Loucy (cell line): ENCODE data around the gene ALG6.

Experiments
- H2AFZ ChIP-seq: fragments of 200-600 bp; sonication (generic); 2 replicates; pipeline ENCODE4 v1.6.0; 2016; ENCODE audit warnings: antibody characterized with exemption, mild to moderate bottlenecking, low read length, moderate library complexity
- H3F3A ChIP-seq: fragments of 200-600 bp; 2 replicates; pipeline ENCODE4 v1.6.0; 2016; ENCODE audit warnings: antibody characterized with exemption, low read depth, mild to moderate bottlenecking
- H3K27me3 ChIP-seq: fragments of 200-600 bp; sonication (generic); 2 replicates; pipeline ENCODE4 v1.6.1; 2014; ENCODE audit warnings: low read length, mild to moderate bottlenecking; ENCODE audit not compliant: insufficient read depth, poor library complexity, severe bottlenecking
- H3K36me3 ChIP-seq: fragments of 200-600 bp; sonication (generic); 2 replicates; pipeline ENCODE4 v1.6.1; 2016; ENCODE audit warnings: low read length; ENCODE audit not compliant: insufficient read depth
- H3K4me1 ChIP-seq: fragments of 200-600 bp; sonication (generic); 2 replicates; pipeline ENCODE4 v1.5.1; 2014; ENCODE audit warnings: low read length, mild to moderate bottlenecking; ENCODE audit not compliant: insufficient read depth, poor library complexity, severe bottlenecking
- H3K4me2 ChIP-seq: fragments of 200-600 bp; sonication (generic); 2 replicates; pipeline ENCODE4 v1.6.0; 2014; ENCODE audit warnings: antibody characterized with exemption, low read length, low read depth, mild to moderate bottlenecking; ENCODE audit not compliant: poor library complexity, severe bottlenecking
- H3K4me3 ChIP-seq: fragments of 200-600 bp; sonication (generic); 2 replicates; pipeline ENCODE4 v1.5.1; 2014; ENCODE audit warnings: low read length, mild to moderate bottlenecking, mixed read lengths; ENCODE audit not compliant: poor library complexity, severe bottlenecking
- H3K79me2 ChIP-seq: fragments of 200-600 bp; sonication (generic); 2 replicates; pipeline ENCODE4 v1.6.1; 2014; ENCODE audit warnings: low read length; ENCODE audit not compliant: insufficient read depth
- H3K9ac ChIP-seq: fragments of 200-600 bp; sonication (generic); 2 replicates; pipeline ENCODE4 v1.6.0; 2014; ENCODE audit warnings: mild to moderate bottlenecking, low read depth, low read length, moderate library complexity; ENCODE audit not compliant: poor library complexity, severe bottlenecking
- H3K9me2 ChIP-seq: fragments of 200-600 bp; sonication (generic); replicated peaks from 2 replicates; pipeline ENCODE4 v1.6.1; 2016; ENCODE audit warnings: low read depth, low read length, mixed read lengths
- H3K9me3 ChIP-seq: fragments of 200-600 bp; sonication (generic); 2 replicates; pipeline ENCODE4 v1.6.1; 2014; ENCODE audit warnings: mild to moderate bottlenecking, antibody characterized with exemption, low read length, low read depth; ENCODE audit not compliant: insufficient read depth
- H4K20me1 ChIP-seq: fragments of 200-600 bp; sonication (generic); 2 replicates; pipeline ENCODE4 v1.6.0; 2014; ENCODE audit warnings: antibody characterized with exemption, low read length, mild to moderate bottlenecking; ENCODE audit not compliant: insufficient read depth, poor library complexity, severe bottlenecking
- EZH2phosphoT487 ChIP-seq: fragments of 200-600 bp; IDR thresholded peaks from 2 replicates; pipeline ENCODE4 v1.6.1; 2018; ENCODE audit warnings: antibody characterized with exemption, mild to moderate bottlenecking, moderate library complexity, borderline replicate concordance
- TF ChIP-seq, protein P1 (sequence below): fragments of 200-600 bp; sonication (generic); conservative IDR thresholded peaks from 2 replicates; pipeline ENCODE4 v1.5.1; 2014; ENCODE audit warnings: mild to moderate bottlenecking, antibody characterized with exemption, low read length

ALG6 gene

DNA sequence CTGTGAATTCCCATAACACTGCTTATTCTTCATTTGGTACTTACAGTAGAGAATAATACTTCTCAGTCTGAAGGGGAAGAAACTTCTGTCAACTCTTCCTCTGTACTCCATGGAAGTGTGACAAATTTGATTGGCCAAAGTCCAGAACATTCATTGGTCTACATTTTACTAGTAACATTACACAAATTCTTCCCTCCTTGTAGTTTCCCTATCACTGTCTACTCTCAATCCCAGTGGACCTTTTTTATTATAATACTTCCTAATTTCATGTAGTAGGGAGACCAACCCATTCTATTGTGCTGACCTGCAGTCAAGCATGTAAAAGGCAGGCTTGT, 74.7 kb downstream of the ALG6 start:
- Histone ChIP-seq H3K9me2 (no peaks in the 10 kb centered on the region), H2AFZ (no peak overlapping the region), H3K9me3 (no peaks in the 10 kb centered on the region), H3K4me1 (no peaks in the 10 kb centered on the region), H3K79me2 (no peaks in the 10 kb centered on the region), H3K4me3 (no peak overlapping the region), H3K27me3 (no peaks in the 10 kb centered on the region), H3K9ac (no peak overlapping the region), H3F3A (no peaks in the 10 kb centered on the region), H3K36me3 (0 out of 2 replicates have a peak, but pooled peaks cover under 1% of the 10 kb centered on the region), H4K20me1 (no peaks in the 10 kb centered on the region), H3K4me2 (no peak overlapping the region)
- TF ChIP-seq, protein P1, sequence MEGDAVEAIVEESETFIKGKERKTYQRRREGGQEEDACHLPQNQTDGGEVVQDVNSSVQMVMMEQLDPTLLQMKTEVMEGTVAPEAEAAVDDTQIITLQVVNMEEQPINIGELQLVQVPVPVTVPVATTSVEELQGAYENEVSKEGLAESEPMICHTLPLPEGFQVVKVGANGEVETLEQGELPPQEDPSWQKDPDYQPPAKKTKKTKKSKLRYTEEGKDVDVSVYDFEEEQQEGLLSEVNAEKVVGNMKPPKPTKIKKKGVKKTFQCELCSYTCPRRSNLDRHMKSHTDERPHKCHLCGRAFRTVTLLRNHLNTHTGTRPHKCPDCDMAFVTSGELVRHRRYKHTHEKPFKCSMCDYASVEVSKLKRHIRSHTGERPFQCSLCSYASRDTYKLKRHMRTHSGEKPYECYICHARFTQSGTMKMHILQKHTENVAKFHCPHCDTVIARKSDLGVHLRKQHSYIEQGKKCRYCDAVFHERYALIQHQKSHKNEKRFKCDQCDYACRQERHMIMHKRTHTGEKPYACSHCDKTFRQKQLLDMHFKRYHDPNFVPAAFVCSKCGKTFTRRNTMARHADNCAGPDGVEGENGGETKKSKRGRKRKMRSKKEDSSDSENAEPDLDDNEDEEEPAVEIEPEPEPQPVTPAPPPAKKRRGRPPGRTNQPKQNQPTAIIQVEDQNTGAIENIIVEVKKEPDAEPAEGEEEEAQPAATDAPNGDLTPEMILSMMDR = no peak
- TF ChIP-seq EZH2phosphoT487 = no peak

DNA sequence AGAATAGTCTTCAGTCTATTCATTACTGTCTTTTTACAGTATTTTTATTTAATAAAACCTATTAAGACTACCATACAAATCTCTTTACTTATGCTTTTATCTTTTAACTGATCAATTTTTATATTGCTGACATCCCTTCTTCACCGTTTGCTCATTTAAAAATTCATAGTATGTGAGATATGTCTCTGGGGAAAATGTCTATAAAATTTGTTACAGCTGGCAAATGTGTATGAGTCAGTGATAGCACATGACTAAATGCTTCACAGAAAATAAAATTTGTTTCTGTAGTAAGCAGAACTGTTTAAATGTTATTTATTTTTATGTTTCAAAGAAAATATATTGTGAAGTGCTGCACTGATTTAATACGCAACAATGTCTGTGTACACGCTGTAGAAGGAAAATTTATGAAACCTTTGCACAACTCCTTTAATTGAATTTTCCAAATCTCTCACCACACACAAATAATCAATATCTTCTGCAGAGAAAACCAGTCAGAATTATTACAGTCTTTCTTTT, 81.4 kb downstream of the ALG6 start:
- Histone ChIP-seq H3K4me1 (no peaks in the 10 kb centered on the region), H3K4me3 (no peak overlapping the region), H3K4me2 (no peak overlapping the region), H3K9ac (no peak overlapping the region), H3K9me2 (no peaks in the 10 kb centered on the region), H3K9me3 (no peaks in the 10 kb centered on the region), H3K27me3 (no peaks in the 10 kb centered on the region), H3K36me3 (no peaks in the 10 kb centered on the region), H3K79me2 (no peaks in the 10 kb centered on the region), H4K20me1 (no peaks in the 10 kb centered on the region), H3F3A (no peaks in the 10 kb centered on the region), H2AFZ (no peak overlapping the region)
- no peak for TF ChIP-seq EZH2phosphoT487
- TF ChIP-seq, protein P1 = no peak

DNA sequence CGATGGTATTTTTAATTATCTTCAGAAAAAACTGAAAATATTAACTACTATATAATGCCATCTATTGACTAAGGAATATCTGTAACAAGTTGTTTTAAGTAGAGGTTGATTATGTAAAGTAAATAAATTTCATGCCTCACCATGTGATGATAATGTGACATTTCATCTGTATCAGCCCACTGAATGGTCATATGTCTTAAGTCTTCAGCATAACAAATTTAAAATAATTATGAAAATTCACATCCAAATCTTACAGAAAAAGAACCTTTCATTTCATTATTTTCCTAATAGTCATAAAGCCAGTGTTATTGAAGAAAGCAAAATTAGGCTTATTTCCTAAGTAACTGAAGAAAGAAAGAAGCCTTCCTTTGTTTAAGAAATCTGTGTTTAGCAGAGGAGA, 83.0 kb downstream of the ALG6 start:
- Histone ChIP-seq H3K4me3 (no peak overlapping the region), H3K9me3 (no peaks in the 10 kb centered on the region), H2AFZ (no peak overlapping the region), H3K4me1 (no peaks in the 10 kb centered on the region), H3F3A (no peaks in the 10 kb centered on the region), H3K79me2 (no peaks in the 10 kb centered on the region), H3K27me3 (no peaks in the 10 kb centered on the region), H3K9ac (no peak overlapping the region), H3K4me2 (no peak overlapping the region), H3K9me2 (no peaks in the 10 kb centered on the region), H4K20me1 (no peaks in the 10 kb centered on the region), H3K36me3 (no peaks in the 10 kb centered on the region)
- no peak for TF ChIP-seq EZH2phosphoT487

- Histone ChIP-seq H3K79me2 (no peaks in the 10 kb centered on the region), H3F3A (no peaks in the 10 kb centered on the region), H2AFZ (no peak overlapping the region), H3K9me3 (no peaks in the 10 kb centered on the region), H3K4me1 (no peaks in the 10 kb centered on the region), H4K20me1 (no peaks in the 10 kb centered on the region), H3K4me2 (no peak overlapping the region), H3K9ac (no peak overlapping the region), H3K9me2 (no peaks in the 10 kb centered on the region), H3K27me3 (no peaks in the 10 kb centered on the region), H3K4me3 (no peak overlapping the region), H3K36me3 (peaks cover 9% of the 10 kb centered on the region; the same call in 1 of the 2 replicates)
- TF ChIP-seq, protein P1 = no peak
- TF ChIP-seq EZH2phosphoT487 = no peak
Observed at GRCh38 chr1:63453232-63453631, 85.8 kb downstream of the ALG6 start.
